GM18951 (cell line): Measurements from ENCODE around the gene GPN1.
"Not testable (repeated sequence)": the region's sequence is repeated elsewhere in the genome, so short reads cannot be mapped to it uniquely, and the experiment has no call there.

Experiments used
- POLR2A ChIP-seq: IDR thresholded peaks from 4 replicates; pipeline ENCODE4 v1.6.1; 2011; ENCODE audit warnings: mild to moderate bottlenecking; ENCODE audit not compliant: insufficient read length, insufficient read depth; ENCODE audit errors: extremely low read depth
- in situ Hi-C: fragments of 300-500 bp; cut with MboI; formaldehyde crosslinking; loops from one replicate; pipeline ENCODE4 v1.12.0; 2022; ENCODE audit warnings: low sequenced_read_pairs, mixed read lengths, inconsistent platforms; ENCODE audit not compliant: unreplicated experiment

The GPN1 gene

DNA sequence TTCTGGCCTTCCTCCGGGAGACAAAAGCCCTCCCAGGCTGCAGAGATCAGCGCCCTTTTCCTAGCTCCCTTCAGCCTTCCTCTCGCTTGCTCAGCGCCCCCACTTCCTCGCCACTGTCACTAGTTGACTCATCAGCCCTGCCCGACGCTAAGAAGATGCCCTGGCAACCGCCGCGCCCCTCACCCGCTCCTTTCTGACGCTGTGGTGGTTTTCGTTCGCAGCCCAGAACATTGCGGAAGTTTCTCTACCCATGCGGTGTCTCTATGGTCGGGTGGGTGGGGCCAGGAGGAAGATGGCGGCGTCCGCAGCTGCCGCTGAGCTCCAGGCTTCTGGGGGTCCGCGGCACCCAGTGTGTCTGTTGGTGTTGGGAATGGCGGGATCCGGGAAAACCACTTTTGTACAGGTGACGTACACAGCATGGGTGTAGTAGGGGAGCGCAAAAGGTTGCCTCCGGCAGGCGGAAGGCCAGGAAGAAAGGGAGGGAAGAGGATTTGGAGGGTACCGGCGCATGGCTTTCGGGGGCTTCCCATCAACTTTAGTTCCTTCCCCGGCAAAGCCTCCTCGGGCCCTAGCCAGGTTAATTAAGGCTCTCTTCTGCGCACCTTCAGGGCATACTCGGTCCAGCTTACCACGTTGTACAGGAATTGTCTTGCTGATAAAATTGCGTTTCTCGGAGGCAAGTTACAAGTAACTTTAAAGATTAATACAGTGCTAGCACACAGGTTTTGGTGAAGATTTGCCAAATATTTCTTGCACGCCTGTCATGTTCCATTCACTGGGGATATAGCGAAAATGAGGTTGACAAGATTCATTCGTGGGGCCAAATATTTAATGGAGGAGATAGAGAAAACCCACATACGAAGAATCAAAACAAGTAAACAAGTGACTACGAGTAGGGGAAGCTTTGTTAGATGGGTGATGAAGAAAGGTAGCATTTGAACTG lies at the start of gene GPN1, which contains the start of gene CCDC121:
Gene GPN1, plus strand, starts transcription at position 284 of the 943 bp plus-strand sequence. Its CDS starts 9 bp downstream, at position 293.
Gene CCDC121, minus strand, starts transcription at position 246 of the 943 bp plus-strand sequence. CDS start 1,213 bp downstream, outside the sequence.
- in situ Hi-C loops = no loop called here

DNA sequence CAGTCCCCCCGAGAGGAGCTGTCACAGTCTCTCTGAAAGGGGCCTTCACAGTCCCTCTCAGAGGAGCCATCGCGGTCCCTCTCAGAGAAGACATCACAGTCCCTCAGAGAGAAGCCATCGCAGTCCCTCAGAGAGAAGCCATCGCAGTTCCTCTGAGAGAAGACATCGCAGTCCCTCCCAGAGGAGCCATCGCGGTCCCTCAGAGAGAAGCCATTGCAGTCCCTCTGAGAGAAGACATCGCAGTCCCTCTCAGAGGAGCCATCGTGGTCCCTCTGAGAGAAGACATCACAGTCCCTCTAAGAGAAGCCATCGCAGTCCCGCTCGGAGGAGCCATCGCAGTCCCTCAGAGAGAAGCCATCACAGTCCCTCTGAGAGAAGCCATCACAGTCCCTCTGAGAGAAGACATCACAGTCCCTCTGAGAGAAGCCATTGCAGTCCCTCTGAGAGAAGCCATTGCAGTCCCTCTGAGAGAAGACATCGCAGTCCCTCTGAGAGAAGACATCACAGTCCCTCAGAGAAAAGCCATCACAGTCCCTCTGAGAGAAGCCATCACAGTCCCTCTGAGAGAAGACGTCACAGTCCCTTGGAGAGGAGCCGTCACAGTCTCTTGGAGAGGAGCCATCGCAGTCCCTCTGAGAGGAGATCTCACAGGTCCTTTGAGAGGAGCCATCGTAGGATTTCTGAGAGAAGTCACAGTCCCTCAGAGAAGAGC lies 47.3 kb upstream of the GPN1 start:
- in situ Hi-C loops = no loop called here

More for the DNA sequence above, at the start of gene GPN1, which contains the start of gene CCDC121:
- TF ChIP-seq POLR2A = peak; percentile 97

DNA sequence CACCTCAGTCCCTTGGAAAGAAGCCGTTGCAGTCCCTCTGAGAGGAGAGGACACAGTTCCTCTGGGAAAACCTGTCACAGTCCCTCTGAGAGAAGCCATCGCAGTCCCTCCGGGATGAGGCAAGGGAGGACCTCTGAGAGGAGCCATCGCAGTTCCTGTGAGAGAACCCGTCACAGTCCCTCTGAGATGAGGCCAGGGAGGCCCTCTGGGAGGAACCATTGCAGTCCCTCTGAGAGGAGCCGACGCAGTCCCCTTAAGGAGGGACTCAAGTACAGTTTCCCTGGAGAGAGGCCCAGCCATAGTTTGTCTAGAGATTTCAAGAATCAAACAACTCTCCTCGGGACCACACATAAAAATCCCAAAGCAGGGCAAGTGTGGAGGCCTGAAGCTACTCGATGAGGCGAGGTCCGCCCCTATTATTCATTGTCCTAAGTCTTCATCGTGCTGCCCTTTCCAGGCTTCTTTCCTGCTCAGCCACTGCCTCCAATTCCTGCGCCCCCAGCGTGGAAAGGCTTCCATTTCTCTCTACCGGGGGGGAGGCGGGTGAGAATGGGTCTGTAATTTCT lies 46.6 kb upstream of the GPN1 start:
- in situ Hi-C loops = no loop called here
- no peak for TF ChIP-seq POLR2A

More for the DNA sequence above, 47.3 kb upstream of the GPN1 start:
- TF ChIP-seq POLR2A = no peak

DNA sequence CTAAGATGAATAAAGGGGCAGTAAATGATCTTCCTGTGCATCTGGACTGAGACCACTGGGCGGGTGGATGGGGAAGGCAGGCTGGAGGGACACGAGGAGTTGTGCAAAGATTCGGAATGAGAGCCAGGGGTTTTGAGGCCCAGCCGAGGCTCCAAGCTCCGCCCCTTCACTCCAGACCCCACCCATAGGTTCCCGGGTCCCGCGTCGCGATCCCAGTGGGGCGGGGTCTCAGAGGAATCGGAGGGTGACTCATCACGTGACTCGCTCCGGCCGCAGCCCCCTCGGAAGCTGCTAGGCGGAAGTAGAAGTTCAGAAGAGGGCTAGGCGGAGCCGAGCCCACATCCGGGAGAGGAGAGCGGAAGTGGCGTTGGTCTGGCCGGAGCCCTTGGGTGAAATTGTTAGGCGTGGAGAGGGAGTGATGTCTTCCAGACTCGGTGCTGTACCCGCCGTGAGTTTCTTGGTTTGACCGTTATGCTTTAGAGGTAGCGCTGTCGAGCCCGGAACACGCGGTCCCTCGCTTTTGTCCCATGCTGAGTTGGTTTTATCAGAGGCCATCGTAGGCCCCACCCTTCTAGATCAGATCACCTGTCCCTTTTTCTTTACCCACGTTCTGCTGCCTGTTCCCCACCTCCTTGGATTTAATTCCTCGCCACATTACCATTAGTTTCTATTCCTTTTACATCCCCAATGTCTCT lies 46.0 kb upstream of the GPN1 start, which contains the start of gene ZNF512:
Gene ZNF512, plus strand, starts transcription at position 348 of the 695 bp plus-strand sequence. Its CDS starts 71 bp downstream, at position 419.
- in situ Hi-C loops = no loop called here
- peak; percentile 81 for TF ChIP-seq POLR2A

DNA sequence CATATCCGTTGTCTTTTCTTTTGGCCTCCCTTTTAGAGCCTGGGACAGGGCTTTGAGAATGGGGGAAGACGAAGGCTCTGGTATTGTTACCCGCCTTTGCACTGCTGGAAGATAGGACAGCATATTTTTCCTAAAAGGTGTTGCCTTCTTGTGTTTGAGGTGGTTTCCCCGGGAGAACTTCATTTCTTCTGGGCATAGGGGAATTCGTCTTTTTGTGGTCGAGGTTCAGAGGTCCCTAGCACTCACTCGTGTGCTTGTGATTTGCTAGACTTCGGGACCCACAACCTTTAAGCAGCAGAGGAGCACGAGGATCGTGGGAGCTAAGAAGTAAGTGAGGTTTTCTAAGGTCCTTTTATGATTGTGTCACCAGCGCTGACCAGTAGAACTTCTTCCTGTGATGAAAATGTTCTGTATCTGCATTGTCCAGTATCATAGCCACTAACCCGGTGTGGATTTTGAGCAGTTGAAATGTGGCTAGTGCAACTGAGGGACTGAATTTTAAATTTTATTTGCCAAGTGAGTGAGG lies 45.4 kb upstream of the GPN1 start:
- in situ Hi-C loops = no loop called here
- TF ChIP-seq POLR2A = no peak

DNA sequence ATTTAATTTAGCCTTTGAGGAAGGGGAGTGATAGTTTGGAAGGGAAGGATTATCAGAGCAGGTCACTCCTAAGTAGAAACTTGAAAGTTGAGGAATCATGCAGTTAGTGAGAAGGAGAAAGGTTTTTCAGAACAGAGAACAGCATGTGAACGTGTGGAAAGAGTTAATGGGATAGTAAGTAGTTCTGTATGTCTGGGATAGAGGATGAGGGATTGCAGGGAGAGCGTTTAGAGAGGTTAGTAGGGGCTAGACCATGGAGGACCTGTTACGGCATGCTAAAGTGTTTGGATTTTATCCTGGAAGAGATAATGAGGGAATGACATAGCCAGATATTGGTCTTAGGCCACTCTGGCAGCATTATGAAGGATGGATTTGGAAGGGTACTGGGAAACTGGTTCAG lies 44.3 kb upstream of the GPN1 start:
- in situ Hi-C loops = no loop called here
- no peak for TF ChIP-seq POLR2A

DNA sequence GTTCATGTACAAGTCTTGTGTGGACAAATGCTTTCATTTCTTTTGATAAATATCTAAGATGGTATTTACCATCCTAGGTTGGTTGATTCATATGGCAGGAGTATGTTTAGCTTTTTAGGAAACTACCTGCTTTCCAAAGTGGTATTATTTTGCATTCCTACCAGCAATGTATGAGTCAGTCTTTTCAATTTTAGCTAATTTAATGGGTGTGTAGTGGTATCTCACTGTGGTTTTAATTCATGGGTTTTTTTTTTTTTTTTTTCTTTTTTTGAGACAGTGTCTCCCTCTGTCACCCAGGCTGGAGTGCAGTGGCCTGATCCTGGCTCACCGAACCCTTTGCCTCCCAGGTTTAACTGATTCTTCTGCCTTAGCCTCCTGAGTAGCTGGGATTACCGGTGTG lies 41.8 kb upstream of the GPN1 start:
- TF ChIP-seq POLR2A = no peak
- in situ Hi-C loops = no loop called here

DNA sequence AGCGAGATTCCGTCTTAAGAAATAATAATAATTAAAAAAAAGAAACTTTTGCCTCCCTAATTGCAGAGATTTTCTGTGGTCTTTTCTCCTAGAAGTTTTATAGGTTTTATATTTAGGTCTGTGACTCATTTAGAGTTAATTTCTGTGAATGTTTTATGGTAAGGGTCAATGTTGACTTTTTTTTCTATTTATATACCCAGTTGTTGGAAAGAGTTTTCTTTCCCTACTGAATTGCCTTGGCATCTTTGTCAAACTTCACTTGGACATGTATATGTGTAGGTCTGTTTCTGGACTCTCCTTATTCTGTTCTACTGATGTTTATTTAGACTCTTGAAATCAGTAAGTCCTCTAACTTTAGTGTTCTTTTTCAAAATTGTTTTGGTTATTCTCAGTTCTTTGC lies 40.5 kb upstream of the GPN1 start:
- in situ Hi-C loops = no loop called here
- TF ChIP-seq POLR2A = no peak

DNA sequence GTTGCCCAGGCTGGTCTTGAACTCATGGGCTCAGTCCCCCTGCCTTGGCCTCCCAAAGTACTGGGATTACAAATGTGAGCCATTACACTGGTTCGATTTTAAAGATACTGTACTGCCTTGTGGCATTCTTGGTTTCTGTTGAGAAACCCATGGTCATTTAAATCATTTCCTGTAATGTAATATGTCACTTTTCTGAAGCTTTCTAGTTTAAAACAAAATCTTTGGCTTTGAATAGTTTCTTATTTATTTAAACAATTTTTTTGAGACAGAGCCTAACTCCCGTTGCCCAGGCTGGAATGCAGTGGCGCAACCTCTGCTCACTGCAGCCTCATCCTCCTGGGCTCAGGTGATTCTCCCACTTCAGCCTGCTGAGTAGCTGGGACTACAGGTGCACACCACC lies 37.1 kb upstream of the GPN1 start:
- TF ChIP-seq POLR2A = no peak
- in situ Hi-C loops = no loop called here

DNA sequence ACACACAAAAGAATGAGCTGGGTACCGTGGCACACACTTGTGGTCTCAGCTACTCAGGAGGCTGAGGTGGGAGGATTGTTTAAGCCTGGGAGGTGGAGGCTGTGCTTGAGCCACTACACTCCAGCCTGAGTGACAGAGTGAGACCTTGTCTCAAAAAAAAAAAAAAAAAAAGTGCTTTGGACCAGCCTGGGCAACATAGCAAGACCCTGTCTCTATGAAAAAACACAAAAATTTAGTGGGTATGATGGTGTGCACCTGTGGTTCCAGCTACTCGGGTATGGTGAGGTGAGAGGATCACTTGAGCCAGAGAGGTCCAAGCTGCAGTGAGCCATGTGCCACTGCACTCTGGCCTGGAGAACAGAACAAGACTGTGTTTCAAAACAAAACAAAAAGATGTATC lies 35.6 kb upstream of the GPN1 start:
- in situ Hi-C loops = no loop called here
- TF ChIP-seq POLR2A = no peak

DNA sequence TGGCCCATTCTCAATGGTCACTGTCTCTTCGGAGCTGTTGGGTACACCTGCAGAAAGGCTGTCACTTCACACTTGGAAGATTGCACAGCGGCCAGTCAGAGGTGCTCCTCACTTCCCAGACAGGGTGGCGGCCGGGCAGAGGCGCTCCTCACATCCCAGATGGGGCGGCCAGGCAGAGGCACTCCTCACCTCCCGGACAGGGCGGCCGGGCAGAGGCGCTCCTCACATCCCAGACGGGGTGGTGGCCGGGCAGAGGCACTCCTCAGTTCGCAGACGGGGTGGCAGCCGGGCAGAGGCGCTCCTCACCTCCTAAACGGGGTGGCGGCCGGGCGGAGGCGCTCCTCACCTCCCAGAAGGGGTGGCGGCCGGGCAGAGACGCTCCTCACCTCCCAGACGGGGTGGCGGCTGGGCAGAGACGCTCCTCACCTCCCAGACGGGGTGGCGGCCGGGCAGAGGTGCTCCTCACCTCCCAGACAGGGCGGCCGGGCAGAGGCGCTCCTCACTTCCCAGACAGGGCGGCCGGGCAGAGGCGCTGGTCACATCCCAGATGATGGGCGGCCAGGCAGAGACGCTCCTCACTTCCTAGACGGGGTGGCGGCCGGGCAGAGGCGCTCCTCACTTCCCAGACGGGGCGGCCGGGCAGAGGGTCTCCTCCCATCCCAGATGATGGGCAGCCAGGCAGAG lies 34.7 kb upstream of the GPN1 start:
- in situ Hi-C loops = not testable (repeated sequence)

DNA sequence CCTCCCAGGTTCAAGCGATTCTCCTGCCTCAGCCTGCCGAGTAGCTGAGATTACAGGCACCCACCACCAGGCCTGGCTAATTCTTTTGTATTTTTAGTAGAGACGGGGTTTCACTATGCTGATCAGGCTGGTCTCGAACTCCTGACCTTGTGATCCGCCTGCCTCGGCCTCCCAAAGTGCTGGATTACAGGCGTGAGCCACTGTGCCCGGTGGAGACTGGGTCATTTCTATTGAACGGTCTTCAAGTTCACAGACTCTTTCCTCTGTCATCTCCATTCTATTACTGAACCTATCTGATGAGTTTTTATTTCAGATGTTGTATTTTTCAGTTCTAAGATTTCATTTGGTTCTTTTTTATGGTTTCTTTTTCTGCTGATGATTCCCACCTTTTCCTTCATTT lies 33.4 kb upstream of the GPN1 start:
- in situ Hi-C loops = not testable (repeated sequence)
